ENCODE measurements around the gene FAM120AOS. TPM values are rescaled to one million over a fixed set of nuclear protein-coding genes. Genes with fewer than 3 reads are reported as not detected.

FAM120AOS gene
- total and polyA plus RNA-seq, 2 of the 8 experiments (the other 6 are each of a cell fraction or from before 2014, with no cell fraction given) = 29.6 to 37.6 TPM

GRCh38 chr9:93471124-93471523 is 17.7 kb upstream of the FAM120AOS start (continued):
- TF ChIP-seq ASH2L (IDR thresholded peaks at IDR 0.05; ENCODE audit: low read length) (no peak), RBBP5 (IDR thresholded peaks at IDR 0.05; ENCODE audit: borderline replicate concordance, low read depth, low read length) (no peak), TAF7 (optimal IDR thresholded peaks at IDR 0.05; ENCODE audit: borderline replicate concordance, low read depth, low read length) (no peak), SP2 (IDR thresholded peaks at IDR 0.05; ENCODE audit: low read length) (no peak)
